Fibroblast of the aortic adventitia (primary cell): ENCODE results near the gene OPN4. TPM values are rescaled to one million over a fixed set of nuclear protein-coding genes. Genes with fewer than 3 reads are reported as not detected.

Source experiments
- DNase-seq: peaks from one replicate; pipeline ENCODE4 v3.0.0-alpha.2; 2010; ENCODE audit warnings: low read depth
- H3K4me3 ChIP-seq: 2 replicates; pipeline ENCODE4 v1.5.1; 2011; ENCODE audit warnings: low read depth, mild to moderate bottlenecking, control low read depth, low read length, moderate library complexity
- CTCF ChIP-seq: IDR thresholded peaks from 2 replicates; pipeline ENCODE4 v1.5.1; 2011; ENCODE audit warnings: mild to moderate bottlenecking, low read length, control low read depth, inconsistent platforms; ENCODE audit not compliant: insufficient read depth
- total RNA-seq: library from RNA; depleted of rRNA; stranded (reverse); fragments of >200 nt; gene quantifications from 2 replicates; pipeline ENCODE4 v1.2.3, GENCODE V29; 2012; ENCODE audit warnings: low replicate concordance

Gene OPN4
- total RNA-seq, 1 donor, result not detected

GRCh38 chr10:86699125-86699524, 44.8 kb downstream of the OPN4 start:
- no peak for TF ChIP-seq CTCF
- H3K4me3 ChIP-seq, result no peak overlapping the region
- no peak for DNase-seq

GRCh38 chr10:86699541-86699940, 45.2 kb downstream of the OPN4 start:
- H3K4me3 ChIP-seq, result no peak overlapping the region
- no peak for TF ChIP-seq CTCF
- DNase-seq, result no peak

- no peak for DNase-seq
- TF ChIP-seq CTCF, result no peak
- no peak overlapping the region for H3K4me3 ChIP-seq
Measured at GRCh38 chr10:86699991-86700840, 45.9 kb downstream of the OPN4 start.

- H3K4me3 ChIP-seq, result no peak overlapping the region
- no peak for TF ChIP-seq CTCF
- DNase-seq, result no peak
Measured at GRCh38 chr10:86700851-86701617, 46.7 kb downstream of the OPN4 start.

- DNase-seq, result no peak
- H3K4me3 ChIP-seq, result no peak overlapping the region
- no peak for TF ChIP-seq CTCF
Measured at GRCh38 chr10:86703176-86703575, 48.8 kb downstream of the OPN4 start.

GRCh38 chr10:86705139-86705538, 50.8 kb downstream of the OPN4 start:
- DNase-seq, result no peak
- no peak overlapping the region for H3K4me3 ChIP-seq

More at GRCh38 chr10:86705139-86705538, 50.8 kb downstream of the OPN4 start:
- no peak for TF ChIP-seq CTCF
